ENCODE data around the gene NCAPD2.

The NCAPD2 gene

GRCh38 chr12:6493497-6494257 is at the start of gene NCAPD2:
TSS of gene NCAPD2 (plus strand) at chr12:6494102. CDS start at chr12:6495099, 997 bp downstream.
- DNase-seq (ENCODE audit: low spot score) = peak; percentile 98

DNA sequence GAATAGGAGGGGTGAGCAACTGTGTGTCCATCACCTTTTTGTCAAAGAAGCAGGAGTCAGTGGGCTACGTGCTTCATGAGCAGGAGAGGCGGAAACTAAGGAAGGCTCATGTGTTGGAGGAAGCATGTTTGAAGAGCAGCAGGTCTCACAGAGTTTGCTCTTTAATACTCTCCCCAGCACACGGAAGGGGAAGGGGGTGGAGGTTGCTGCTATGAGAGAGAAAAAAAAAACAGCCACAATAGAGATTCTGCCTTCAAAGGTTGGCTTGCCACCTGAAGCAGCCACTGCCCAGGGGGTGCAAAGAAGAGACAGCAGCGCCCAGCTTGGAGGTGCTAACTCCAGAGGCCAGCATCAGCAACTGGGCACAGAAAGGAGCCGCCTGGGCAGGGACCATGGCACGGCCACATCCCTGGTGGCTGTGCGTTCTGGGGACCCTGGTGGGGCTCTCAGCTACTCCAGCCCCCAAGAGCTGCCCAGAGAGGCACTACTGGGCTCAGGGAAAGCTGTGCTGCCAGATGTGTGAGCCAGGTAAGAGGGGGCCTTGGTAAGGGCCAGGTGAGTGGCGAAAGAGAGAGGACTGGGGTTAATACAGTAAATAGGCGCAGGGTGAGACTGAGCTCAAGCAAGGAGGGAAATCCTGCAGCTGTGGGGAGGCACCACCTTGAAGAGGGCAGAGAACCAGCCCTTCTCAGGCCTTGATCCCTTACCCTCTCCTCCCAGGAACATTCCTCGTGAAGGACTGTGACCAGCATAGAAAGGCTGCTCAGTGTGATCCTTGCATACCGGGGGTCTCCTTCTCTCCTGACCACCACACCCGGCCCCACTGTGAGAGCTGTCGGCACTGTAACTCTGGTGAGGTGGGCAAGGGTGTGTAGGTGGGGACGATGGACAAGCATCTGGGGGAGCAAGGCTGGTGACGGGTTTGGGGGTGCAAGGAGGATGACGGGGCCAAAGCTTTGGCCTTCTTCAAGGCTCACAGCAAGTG is 48.9 kb upstream of the NCAPD2 start, which contains the start of gene CD27:
CD27 (plus strand) TSS at position 252 of the 985 bp plus-strand sequence; CDS start at position 393, 141 bp downstream.
- no peak for DNase-seq (ENCODE audit: low spot score)

DNA sequence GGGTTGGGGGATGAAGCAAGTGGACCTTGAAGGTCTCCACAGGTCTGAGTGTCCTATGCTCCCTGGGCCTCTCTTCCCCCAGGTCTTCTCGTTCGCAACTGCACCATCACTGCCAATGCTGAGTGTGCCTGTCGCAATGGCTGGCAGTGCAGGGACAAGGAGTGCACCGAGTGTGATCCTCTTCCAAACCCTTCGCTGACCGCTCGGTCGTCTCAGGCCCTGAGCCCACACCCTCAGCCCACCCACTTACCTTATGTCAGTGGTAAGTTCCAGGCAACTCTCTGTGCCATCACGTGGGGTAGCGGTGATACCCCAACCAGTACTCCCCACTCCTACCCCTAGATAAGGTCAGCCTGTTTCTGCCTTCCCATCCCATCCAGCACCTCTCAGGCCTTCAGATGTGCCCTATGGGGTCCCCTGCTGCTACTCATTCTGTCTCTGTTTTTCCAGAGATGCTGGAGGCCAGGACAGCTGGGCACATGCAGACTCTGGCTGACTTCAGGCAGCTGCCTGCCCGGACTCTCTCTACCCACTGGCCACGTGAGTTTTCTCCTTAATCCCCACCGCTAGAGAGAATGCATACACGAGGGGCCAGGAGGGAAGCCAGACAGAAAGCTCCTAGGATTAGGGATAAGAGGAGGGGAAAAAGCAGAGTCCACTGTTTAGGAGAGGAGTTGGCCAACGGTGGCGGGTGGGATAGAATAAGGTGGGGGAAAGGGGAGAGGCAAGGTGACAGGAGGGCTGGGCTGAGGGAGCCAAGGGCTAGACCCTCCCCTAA is 43.6 kb upstream of the NCAPD2 start:
- no peak for DNase-seq (ENCODE audit: low spot score)

GRCh38 chr12:6450869-6451347 is 43.0 kb upstream of the NCAPD2 start:
- no peak for DNase-seq (ENCODE audit: low spot score)

GRCh38 chr12:6451348-6452244 is 42.3 kb upstream of the NCAPD2 start, which contains the start of gene TAPBPL:
TSS of gene TAPBPL (plus strand) at chr12:6452042. CDS start at chr12:6452249, 207 bp downstream.
- peak; percentile 65 for DNase-seq (ENCODE audit: low spot score)

DNA sequence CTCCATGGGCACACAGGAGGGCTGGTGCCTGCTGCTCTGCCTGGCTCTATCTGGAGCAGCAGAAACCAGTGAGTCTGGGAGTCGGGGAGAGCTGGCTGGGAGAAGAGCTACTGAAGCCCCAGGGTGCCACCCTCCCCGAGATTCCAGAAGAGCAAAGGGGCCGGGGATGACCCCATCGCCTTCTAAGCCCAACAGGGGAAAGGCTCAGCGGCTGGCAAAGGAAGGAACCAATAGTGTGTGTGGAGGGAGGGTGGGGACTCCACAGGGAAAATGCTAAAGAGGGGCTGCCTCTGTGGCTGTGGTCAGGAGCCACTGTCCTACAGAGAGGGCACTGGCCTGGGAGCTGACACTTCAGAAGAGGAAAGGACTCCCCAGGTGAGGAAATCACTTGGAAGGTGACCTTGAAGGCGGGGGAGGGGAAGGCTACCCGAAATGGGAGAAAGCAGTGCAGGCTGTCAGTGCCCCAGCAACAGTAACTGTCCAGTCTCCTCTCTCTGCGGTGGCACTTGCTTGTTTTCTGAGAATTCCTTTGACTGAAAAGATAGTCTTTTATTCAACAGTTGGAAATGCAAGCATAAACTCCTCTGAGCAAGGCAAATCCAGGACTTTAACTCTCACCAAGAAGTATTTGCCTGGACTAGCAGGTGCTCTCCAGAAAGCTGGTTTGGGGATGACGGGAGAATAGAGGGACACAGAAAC is 41.5 kb upstream of the NCAPD2 start:
- DNase-seq (ENCODE audit: low spot score) = peak; percentile 14

DNA sequence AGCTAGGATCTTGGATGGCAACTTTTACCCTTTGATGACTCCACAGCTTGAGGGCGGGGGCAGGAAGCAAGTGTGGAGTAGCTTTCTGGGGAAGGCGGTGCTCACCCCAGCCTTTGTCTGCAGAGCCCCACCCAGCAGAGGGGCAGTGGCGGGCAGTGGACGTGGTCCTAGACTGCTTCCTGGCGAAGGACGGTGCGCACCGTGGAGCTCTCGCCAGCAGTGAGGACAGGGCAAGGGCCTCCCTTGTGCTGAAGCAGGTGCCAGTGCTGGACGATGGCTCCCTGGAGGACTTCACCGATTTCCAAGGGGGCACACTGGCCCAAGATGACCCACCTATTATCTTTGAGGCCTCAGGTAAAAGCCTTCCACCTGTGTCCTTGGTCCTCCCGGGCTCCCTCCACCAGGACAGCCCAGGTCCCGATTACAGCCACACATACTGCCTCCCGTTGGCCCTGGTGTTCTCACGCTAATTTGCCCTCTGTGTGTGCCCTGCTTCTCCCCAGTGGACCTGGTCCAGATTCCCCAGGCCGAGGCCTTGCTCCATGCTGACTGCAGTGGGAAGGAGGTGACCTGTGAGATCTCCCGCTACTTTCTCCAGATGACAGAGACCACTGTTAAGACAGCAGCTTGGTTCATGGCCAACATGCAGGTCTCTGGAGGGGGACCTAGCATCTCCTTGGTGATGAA is 40.8 kb upstream of the NCAPD2 start:
- DNase-seq (ENCODE audit: low spot score) = no peak

- DNase-seq (ENCODE audit: low spot score) = no peak
Measured at GRCh38 chr12:6457220-6457945, 36.5 kb upstream of the NCAPD2 start.

GRCh38 chr12:6458281-6459003 is 35.5 kb upstream of the NCAPD2 start:
- no peak for DNase-seq (ENCODE audit: low spot score)

DNA sequence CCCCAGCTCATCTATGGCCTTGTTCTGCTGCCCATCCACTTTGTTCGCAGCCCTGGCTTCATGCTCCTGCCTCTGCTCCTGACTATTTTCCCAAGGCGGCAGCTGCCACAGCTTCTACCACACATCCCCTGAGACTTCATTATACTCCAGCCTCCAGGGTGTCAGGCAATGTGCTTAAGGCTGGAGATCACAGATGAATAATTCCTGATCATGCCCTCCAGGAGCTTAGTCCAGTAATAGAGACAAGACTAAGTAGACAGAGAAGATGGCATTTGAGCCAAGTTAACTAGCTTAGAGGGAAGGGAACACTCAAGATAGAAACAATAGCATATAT is 34.9 kb upstream of the NCAPD2 start:
- no peak for DNase-seq (ENCODE audit: low spot score)

GRCh38 chr12:6460751-6461371 is 33.0 kb upstream of the NCAPD2 start:
- no peak for DNase-seq (ENCODE audit: low spot score)

GRCh38 chr12:6461401-6462233 is 32.3 kb upstream of the NCAPD2 start:
- DNase-seq (ENCODE audit: low spot score) = no peak

DNA sequence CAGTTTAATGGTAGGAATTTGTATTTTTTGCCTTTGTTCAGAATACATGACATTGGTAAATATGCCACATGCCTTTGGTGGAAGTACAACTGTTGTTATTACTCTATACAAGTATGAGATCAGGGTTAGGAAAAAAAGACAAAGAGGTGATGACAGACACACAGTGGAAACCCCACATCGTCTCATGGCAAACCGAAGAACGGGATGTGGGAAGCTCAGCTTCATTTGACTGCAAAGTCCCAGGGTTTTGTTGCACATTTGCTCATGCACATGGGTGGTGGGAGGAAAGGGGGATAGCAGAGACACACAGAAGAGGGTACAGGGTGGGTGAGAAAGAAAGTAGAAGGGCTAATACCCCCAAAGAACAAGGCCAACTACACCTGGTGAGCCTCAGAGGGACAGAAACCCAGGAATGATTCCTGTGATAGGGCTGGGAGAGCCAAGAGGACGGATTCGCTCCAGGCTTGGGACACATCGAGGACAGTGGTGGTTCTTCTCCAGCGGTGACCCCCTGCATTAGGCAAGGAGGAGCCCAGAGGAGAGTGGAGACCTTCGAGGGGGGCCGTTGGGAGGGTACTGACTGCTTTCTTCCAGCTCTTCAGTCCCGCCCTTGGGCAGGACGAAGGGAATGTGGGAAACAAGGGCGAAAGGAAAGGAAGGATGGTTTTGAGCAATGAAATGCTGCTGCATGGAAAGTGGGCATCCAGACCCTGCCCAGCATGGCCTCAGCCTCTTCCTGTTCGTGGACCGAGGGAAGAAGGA is 31.5 kb upstream of the NCAPD2 start:
- no peak for DNase-seq (ENCODE audit: low spot score)

- DNase-seq (ENCODE audit: low spot score) = no peak
Measured at GRCh38 chr12:6463216-6463615, 30.7 kb upstream of the NCAPD2 start.

- no peak for DNase-seq (ENCODE audit: low spot score)
Measured at GRCh38 chr12:6463858-6464257, 30.0 kb upstream of the NCAPD2 start.

DNA sequence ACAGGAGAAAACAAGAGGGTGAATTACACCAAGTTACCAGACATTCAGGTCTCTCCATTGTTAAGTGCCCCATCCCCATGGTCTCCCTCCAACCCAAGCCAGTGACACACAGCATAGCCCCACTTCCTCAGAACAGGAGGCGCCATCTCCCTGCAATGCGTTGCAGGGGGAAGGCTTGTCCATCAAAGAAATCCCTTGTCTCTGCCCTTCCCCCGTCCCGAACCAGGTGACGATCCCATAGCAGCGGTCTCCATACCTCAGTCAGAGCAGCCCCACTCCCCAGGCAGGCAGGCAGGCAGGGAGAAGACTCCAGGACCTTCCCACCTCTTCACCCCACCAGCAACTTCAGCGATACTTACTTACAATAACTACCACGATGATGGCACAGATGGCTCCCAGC is 29.4 kb upstream of the NCAPD2 start:
- no peak for DNase-seq (ENCODE audit: low spot score)

Measured in cerebellar cortex (tissue), 1 donor.